HEK293T (cell line): ENCODE measurements around the gene LRRC58.

Experiments
- BHLHE40 ChIP-seq: fragments of 450-650 bp; IDR thresholded peaks from 2 replicates; pipeline ENCODE4 v1.6.1; 2016; ENCODE audit warnings: mild to moderate bottlenecking, moderate library complexity, borderline replicate concordance
- ELF4 ChIP-seq: fragments of 450-650 bp; IDR thresholded peaks from 2 replicates; pipeline ENCODE4 v1.6.1; 2017; ENCODE audit warnings: antibody characterized with exemption
- FOXA1 ChIP-seq: fragments of 450-650 bp; IDR thresholded peaks from 2 replicates; pipeline ENCODE4 v1.6.1; 2016; ENCODE audit warnings: mild to moderate bottlenecking
- FOXK2 ChIP-seq: fragments of 450-650 bp; IDR thresholded peaks from 2 replicates; pipeline ENCODE4 v1.6.1; 2016; ENCODE audit warnings: mild to moderate bottlenecking
- FOXM1 ChIP-seq: fragments of 450-650 bp; IDR thresholded peaks from 2 replicates; pipeline ENCODE4 v1.6.1; 2017; ENCODE audit warnings: mild to moderate bottlenecking, borderline replicate concordance
- SP1 ChIP-seq: fragments of 450-650 bp; IDR thresholded peaks from 2 replicates; pipeline ENCODE4 v1.6.1; 2017
- TF ChIP-seq, protein P1 (sequence below): fragments of 450-650 bp; IDR thresholded peaks from 2 replicates; pipeline ENCODE4 v1.6.1; 2016

DNA sequence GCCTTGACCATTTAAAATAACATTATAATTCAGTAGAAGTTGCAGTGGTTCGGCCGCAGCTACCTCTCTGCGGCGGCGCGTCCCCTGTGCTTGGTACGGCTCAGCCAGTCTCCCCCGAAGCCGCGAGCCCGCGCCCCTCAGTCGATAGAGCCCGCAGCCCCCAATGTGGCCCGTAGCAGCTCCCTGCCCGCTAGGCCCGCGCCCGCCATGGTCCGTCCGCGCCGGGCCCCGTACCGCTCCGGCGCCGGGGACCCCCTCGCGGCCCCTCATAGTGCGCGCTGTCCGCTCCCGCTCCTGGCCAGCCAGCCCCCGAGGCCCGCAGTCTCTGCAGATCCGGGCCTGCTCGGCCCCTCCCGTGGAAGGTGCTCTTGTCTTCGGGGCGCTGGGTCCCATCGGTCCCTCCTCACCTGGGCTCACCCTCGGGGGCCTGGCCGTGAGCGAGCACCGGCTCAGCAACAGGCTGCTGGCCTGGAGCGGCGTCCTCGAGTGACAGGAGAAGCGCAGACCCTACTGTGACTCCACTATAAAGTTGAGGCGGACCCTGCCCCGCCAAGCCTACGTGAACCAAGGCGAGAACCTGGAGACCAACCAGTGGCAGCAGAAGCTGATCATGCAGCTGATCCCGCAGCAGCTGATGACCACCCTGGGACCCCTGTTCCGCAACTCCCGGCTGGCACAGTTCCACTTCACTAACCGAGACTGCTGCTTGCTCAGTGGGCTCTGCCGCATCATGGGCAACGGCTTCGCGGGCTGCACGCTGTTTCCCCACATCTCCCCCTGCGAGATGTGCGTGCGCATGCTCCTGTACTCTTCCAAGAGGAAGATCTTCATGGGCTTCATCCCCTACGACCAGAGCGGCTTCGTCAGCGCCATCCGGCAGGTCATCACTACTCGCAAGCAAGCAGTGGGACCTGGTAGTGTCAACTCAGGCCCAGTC, 42.4 kb downstream of the LRRC58 start:
- TF ChIP-seq FOXA1 (no peak), BHLHE40 (no peak), FOXK2 (no peak), SP1 (no peak), ELF4 (no peak), FOXM1 (no peak)
- TF ChIP-seq, protein P1, sequence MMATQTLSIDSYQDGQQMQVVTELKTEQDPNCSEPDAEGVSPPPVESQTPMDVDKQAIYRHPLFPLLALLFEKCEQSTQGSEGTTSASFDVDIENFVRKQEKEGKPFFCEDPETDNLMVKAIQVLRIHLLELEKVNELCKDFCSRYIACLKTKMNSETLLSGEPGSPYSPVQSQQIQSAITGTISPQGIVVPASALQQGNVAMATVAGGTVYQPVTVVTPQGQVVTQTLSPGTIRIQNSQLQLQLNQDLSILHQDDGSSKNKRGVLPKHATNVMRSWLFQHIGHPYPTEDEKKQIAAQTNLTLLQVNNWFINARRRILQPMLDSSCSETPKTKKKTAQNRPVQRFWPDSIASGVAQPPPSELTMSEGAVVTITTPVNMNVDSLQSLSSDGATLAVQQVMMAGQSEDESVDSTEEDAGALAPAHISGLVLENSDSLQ: no peak
